HepG2 (cell line): ENCODE data around the gene AMZ2. TPM values are rescaled to one million over a fixed set of nuclear protein-coding genes. Genes with fewer than 3 reads are reported as not detected.

Experiments
- AFF4 ChIP-seq: sonication (generic); formaldehyde crosslinking; IDR thresholded peaks from 2 replicates; pipeline ENCODE4 v1.4.0; 2020; ENCODE audit warnings: missing genetic modification reagents
- ARID5B ChIP-seq: IDR thresholded peaks from 2 replicates; pipeline ENCODE4 v1.4.0; 2020; ENCODE audit warnings: mild to moderate bottlenecking, missing genetic modification reagents
- BCL3 ChIP-seq: sonication (generic); formaldehyde crosslinking; IDR thresholded peaks from 2 replicates; pipeline ENCODE4 v1.5.1; 2020; ENCODE audit warnings: mild to moderate bottlenecking, missing genetic modification reagents, moderate library complexity
- FOSL2 ChIP-seq: sonication (generic); formaldehyde crosslinking; IDR thresholded peaks from 2 replicates; pipeline ENCODE4 v1.4.0; 2020; ENCODE audit warnings: missing genetic modification reagents
- GTF3A ChIP-seq: sonication (generic); formaldehyde crosslinking; conservative IDR thresholded peaks from 2 replicates; pipeline ENCODE4 v1.4.0; 2020; ENCODE audit warnings: mild to moderate bottlenecking, missing genetic modification reagents
- HNRNPH1 ChIP-seq: fragments of 200-400 bp; formaldehyde crosslinking; optimal IDR thresholded peaks from 2 replicates; pipeline ENCODE3; 2017; ENCODE audit warnings: mild to moderate bottlenecking, low read depth, low read length
- KDM5A ChIP-seq: fragments of 200-600 bp; sonication (generic); IDR thresholded peaks from 2 replicates; pipeline ENCODE4 v1.7.0; 2018; ENCODE audit warnings: antibody characterized with exemption, mild to moderate bottlenecking, low read length, borderline replicate concordance
- KMT2B ChIP-seq: IDR thresholded peaks from 2 replicates; pipeline ENCODE4 v1.6.1; 2016; ENCODE audit warnings: missing genetic modification reagents, missing compliant biosample characterization
- NFAT5 ChIP-seq: sonication (generic); formaldehyde crosslinking; IDR thresholded peaks from 2 replicates; pipeline ENCODE4 v1.4.0; 2020; ENCODE audit warnings: missing genetic modification reagents
- TAF15 ChIP-seq: fragments of 200-400 bp; formaldehyde crosslinking; IDR thresholded peaks from one replicate; pipeline ENCODE4 v1.6.1; 2018; ENCODE audit warnings: mild to moderate bottlenecking, low read depth, low read length; ENCODE audit not compliant: poor library complexity, severe bottlenecking
- ZNF607 ChIP-seq: sonication (generic); formaldehyde crosslinking; IDR thresholded peaks from 2 replicates; pipeline ENCODE4 v1.5.1; 2020; ENCODE audit warnings: missing genetic modification reagents, mild to moderate bottlenecking, borderline replicate concordance
- ZNF614 ChIP-seq: IDR thresholded peaks from 2 replicates; pipeline ENCODE4 v1.6.1; 2018; ENCODE audit warnings: missing biosample characterization, missing genetic modification reagents, inconsistent platforms, borderline replicate concordance
- ZNF891 ChIP-seq: sonication (generic); formaldehyde crosslinking; IDR thresholded peaks from 2 replicates; pipeline ENCODE4 v1.5.0; 2020; ENCODE audit warnings: mild to moderate bottlenecking, missing genetic modification reagents
- polyA plus RNA-seq, 8 experiments: library from polyadenylated mRNA; depleted of rRNA in 3 of 8; stranded (reverse) in 7 of 8; unstranded in 1 of 8; fragments of >200 nt; fragmentation: Illumina TruSeq in 4 of 8; extraction: Trizol in 4 of 8; gene quantifications; 2 replicates each; pipeline versions ENCODE4 v1.2.1 to v1.2.3, GENCODE V29; 2011 to 2016; ENCODE audit warnings: low read depth in 4 of 8, missing spikeins in 1 of 8, mixed read lengths in 1 of 8; ENCODE audit not compliant: insufficient read depth in 1 of 8
- total RNA-seq, 5 experiments: library from RNA; depleted of rRNA; stranded (reverse); fragments of >200 nt; fragmentation: Illumina TruSeq; extraction: Trizol; gene quantifications; 2 replicates each; pipeline ENCODE4 v1.2.3, GENCODE V29; 2016; ENCODE audit warnings: low read depth in 1 of 5

The AMZ2 gene
- total and polyA plus RNA-seq, 2 of the 13 experiments (the other 11 are each of a cell fraction or from before 2014, with no cell fraction given) = 86.9 to 90.2 TPM

GRCh38 chr17:68290955-68291835 is 43.4 kb downstream of the AMZ2 start, which contains the start of the genes ARSG and SLC16A6 (continued):
- TF ChIP-seq KDM5A (0 out of 2 replicates have a peak, but pooled peaks have one; percentile 25), ZNF891 (CRISPR knock-in tag) (no peak; the same call in 1 of the 2 replicates), AFF4 (CRISPR knock-in tag) (no peak), ZNF607 (peak; percentile 93), TAF15 (peak; percentile 19), BCL3 (peak; percentile 7; the same call in 1 of the 2 replicates), KMT2B (no peak), ARID5B (CRISPR knock-in tag) (no peak), GTF3A (CRISPR knock-in tag) (no peak), HNRNPH1 (no peak), FOSL2 (no peak), NFAT5 (CRISPR knock-in tag) (peak; percentile 89), ZNF614 (no peak)
